Fibroblast of the aortic adventitia (primary cell): ENCODE data around the gene SEMA4D. TPM values are rescaled to one million over a fixed set of nuclear protein-coding genes. Genes with fewer than 3 reads are reported as not detected.

ENCODE experiments used
- DNase-seq: peaks from one replicate; pipeline ENCODE4 v3.0.0-alpha.2; 2010; ENCODE audit warnings: low read depth
- H3K4me3 ChIP-seq: 2 replicates; pipeline ENCODE4 v1.5.1; 2011; ENCODE audit warnings: low read depth, mild to moderate bottlenecking, control low read depth, low read length, moderate library complexity
- CTCF ChIP-seq: IDR thresholded peaks from 2 replicates; pipeline ENCODE4 v1.5.1; 2011; ENCODE audit warnings: mild to moderate bottlenecking, low read length, control low read depth, inconsistent platforms; ENCODE audit not compliant: insufficient read depth
- total RNA-seq: library from RNA; depleted of rRNA; stranded (reverse); fragments of >200 nt; gene quantifications from 2 replicates; pipeline ENCODE4 v1.2.3, GENCODE V29; 2012; ENCODE audit warnings: low replicate concordance

Gene SEMA4D
- total RNA-seq, 1 donor = 0.36 TPM

DNA sequence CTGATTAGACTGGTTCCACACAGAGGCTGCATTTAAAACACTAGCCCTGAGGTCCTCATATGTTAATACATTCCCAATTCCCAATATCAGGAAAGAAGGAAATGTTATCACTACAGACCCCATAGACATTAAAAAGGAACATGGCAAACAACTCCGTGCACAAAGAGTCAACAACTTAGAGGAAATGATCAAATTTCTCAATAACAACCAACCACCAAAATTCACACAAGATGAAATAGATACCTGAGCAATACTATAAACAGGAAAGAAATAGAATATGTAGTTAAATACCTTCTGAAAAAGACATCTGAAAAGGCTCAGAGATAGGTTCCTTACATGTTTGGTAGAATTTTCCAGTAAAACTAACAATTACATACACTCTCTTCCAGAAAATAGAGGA is 28.9 kb downstream of the SEMA4D start:
- no peak overlapping the region for H3K4me3 ChIP-seq
- TF ChIP-seq CTCF = no peak
- DNase-seq = no peak

DNA sequence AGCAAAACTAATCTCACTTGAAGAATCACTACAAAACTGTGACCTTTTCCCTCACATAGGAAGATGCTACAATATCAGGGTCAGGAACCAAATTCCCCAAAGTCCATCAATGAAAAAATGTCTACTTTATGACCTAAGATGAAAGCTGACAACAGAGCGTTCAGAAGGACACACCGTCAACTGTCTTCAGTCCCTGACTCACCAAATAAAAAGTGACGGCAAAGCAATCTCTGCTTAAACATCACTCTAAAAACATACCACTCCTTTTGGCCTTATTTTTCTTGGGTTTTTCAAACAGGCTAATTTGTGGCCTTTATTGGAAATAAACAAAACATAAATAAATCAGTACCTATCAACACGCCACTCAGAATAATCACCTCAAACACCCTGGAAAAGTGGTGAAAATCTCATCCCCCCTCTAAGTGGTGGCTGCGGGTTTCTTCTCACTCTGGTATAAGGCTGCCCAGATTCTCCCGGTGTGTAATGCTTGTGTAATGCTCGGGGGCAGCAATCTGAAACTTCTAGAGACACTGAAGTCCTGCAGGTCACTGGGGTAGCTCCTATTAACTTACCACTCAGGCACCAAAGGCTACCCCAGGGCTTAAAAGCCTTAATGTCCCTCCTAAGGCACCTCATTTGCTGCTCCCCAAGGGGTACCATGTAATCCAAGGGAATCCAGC is 29.5 kb downstream of the SEMA4D start:
- TF ChIP-seq CTCF = no peak
- DNase-seq = no peak
- H3K4me3 ChIP-seq = no peak overlapping the region

DNA sequence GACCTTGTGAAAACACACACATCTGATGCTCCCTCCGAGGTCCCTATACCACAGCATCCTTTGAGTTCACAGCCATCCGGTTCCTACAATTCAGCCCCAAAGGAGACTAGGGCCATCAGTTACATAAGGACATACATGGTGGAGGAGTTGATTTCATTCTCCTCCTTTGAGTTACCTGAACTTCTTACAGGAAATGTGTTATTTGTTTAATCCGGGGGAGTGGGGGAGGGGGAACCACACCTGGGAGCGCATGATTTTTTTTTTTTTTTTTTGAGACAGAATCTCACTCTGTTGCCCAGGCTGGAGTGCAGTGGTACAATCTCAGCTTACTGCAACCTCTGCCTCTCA is 30.7 kb downstream of the SEMA4D start:
- no peak for DNase-seq
- no peak for TF ChIP-seq CTCF
- H3K4me3 ChIP-seq = no peak overlapping the region

DNA sequence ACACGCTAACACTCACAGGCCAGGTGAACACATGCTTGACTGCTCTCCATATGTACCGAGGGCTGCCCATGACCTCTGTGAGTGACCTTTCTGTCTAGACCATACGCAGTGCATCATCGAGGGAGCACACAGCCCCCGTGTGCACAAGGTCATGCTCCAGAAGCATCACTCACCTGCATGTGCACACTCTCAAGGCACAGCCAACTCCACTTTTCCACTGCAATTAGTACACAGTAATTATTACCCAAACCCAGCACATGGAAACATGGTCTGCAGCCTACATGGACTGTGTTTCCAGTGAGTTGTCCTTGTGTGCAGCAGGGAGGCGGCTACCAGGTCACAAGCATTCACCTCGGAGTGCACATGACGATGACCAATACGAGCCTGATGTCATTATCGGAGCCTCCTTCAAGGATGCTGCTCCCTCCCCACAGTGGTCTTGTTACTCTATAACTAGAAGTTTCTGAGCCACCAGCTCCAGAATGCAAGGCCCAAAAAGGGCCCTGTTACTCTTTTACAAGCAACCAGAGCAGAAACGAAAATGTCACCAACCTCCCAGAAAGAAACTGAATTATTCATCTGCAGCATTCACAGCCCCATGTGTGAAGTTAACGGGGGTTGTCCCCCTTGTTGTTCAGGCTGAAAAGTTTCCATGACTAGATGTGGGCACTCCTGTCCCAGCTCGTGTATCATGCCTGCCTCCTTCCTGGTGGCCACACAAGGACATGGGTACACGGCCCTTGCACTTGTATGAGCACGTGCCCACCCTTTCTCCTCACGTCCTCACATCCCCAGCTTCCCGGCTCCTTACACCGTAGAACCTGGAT is 31.2 kb downstream of the SEMA4D start:
- no peak for DNase-seq
- no peak overlapping the region for H3K4me3 ChIP-seq
- no peak for TF ChIP-seq CTCF

GRCh38 chr9:89465726-89466308 is 32.1 kb downstream of the SEMA4D start:
- no peak for DNase-seq
- TF ChIP-seq CTCF = no peak
- H3K4me3 ChIP-seq = no peak overlapping the region

GRCh38 chr9:89465001-89465451 is 32.9 kb downstream of the SEMA4D start:
- TF ChIP-seq CTCF = no peak
- no peak for DNase-seq
- H3K4me3 ChIP-seq = no peak overlapping the region
